ENCODE data around the gene MYLK4. TPM values are rescaled to one million over a fixed set of nuclear protein-coding genes. Genes with fewer than 3 reads are reported as not detected.
A peak's percentile ranks its signal among the peaks of the same experiment; 100 is the strongest.

MYLK4 gene
- total RNA-seq, 1 donor from 2014 or later = 0.26 TPM

DNA sequence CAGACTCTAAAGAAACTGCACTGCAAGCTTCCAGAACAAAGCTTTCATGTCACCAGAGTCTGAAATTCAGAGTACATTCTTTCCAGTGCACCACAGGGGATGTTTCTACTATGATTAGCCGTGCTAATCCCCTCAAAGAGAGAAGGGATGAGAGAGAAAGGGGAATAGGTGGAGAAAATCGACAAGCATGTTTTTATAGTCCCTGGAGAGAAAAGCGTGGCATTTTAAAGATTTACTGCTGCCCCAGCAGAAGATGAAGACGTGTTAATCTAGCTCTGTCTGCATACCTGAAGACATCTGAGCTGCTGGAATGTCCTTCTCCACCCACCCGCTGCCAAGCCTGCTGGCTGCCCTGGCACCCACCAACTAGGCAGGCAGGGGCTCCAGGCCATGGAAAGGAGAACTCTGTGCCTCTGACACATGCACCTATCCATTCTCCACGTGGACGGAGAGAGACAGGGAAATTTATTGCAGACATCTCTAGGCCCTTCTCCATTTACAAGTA is 4.1 kb downstream of the MYLK4 start:
- DNase-seq (ENCODE audit: low read depth) = no peak
- Histone ChIP-seq H3K27me3 (ENCODE audit: control insufficient read depth, insufficient read depth, low read length) (peaks cover 2% of the 10 kb centered on the region), H3K4me3 (ENCODE audit: low read depth, low read length) (no peak overlapping the region), H3K36me3 (ENCODE audit: control insufficient read depth, insufficient read depth, low read length) (no peaks in the 10 kb centered on the region)
- TF ChIP-seq, protein P1, sequence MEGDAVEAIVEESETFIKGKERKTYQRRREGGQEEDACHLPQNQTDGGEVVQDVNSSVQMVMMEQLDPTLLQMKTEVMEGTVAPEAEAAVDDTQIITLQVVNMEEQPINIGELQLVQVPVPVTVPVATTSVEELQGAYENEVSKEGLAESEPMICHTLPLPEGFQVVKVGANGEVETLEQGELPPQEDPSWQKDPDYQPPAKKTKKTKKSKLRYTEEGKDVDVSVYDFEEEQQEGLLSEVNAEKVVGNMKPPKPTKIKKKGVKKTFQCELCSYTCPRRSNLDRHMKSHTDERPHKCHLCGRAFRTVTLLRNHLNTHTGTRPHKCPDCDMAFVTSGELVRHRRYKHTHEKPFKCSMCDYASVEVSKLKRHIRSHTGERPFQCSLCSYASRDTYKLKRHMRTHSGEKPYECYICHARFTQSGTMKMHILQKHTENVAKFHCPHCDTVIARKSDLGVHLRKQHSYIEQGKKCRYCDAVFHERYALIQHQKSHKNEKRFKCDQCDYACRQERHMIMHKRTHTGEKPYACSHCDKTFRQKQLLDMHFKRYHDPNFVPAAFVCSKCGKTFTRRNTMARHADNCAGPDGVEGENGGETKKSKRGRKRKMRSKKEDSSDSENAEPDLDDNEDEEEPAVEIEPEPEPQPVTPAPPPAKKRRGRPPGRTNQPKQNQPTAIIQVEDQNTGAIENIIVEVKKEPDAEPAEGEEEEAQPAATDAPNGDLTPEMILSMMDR (IDR thresholded peaks at IDR 0.05; ENCODE audit: insufficient read depth, low read length, severe bottlenecking) = no peak
- no peak for FAIRE-seq

DNA sequence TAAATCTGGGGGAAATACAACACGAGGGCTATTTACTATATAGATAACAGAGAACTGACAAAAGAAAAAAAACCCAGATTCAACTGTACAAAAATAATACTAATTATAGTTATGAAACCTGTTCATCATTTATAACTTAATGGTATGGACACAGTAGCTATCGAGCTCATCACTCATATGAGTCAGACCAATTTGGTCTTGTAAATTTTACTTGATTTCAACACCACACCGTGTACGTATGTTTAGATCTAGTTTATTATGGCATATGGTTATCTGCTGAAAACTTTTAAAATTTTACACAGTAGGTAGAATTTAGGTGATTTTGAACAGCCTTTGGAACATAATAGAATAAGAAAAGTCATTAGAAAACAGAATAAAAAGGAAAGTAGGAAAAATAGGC is 5.5 kb downstream of the MYLK4 start:
- TF ChIP-seq, protein P1 (IDR thresholded peaks at IDR 0.05; ENCODE audit: insufficient read depth, low read length, severe bottlenecking) = no peak
- no peak overlapping the region for H3K4me3 ChIP-seq (ENCODE audit: low read depth, low read length)

DNA sequence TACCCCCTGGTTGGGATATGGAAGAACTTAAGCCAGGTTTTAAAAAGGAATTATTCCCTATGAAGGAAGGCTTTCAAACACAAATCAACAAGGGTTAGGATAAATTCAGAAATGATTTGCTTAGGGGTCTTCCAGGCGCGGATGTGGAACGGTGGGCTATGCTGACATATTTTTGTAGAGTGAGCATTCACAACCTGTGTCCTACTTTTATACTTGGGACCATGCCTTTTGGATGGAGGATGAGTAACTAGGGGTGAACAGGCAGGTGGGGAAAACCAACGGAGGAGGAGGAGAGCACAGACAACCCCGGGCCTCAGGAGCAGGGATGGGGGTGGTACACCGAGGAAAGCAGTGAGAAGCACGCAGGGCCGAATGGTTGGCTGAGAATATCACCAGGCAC is 5.9 kb downstream of the MYLK4 start:
- DNase-seq (ENCODE audit: low read depth) (no peak), FAIRE-seq (no peak)
- TF ChIP-seq, protein P1 (IDR thresholded peaks at IDR 0.05; ENCODE audit: insufficient read depth, low read length, severe bottlenecking) = no peak
- Histone ChIP-seq H3K27me3 (ENCODE audit: control insufficient read depth, insufficient read depth, low read length) (no peaks in the 10 kb centered on the region), H3K4me3 (ENCODE audit: low read depth, low read length) (no peak overlapping the region), H3K36me3 (ENCODE audit: control insufficient read depth, insufficient read depth, low read length) (no peaks in the 10 kb centered on the region)

More for the DNA sequence above, 5.5 kb downstream of the MYLK4 start:
- Histone ChIP-seq H3K27me3 (ENCODE audit: control insufficient read depth, insufficient read depth, low read length) (no peaks in the 10 kb centered on the region), H3K36me3 (ENCODE audit: control insufficient read depth, insufficient read depth, low read length) (no peaks in the 10 kb centered on the region)
- DNase-seq (ENCODE audit: low read depth) (no peak), FAIRE-seq (no peak)

GRCh38 chr6:2744209-2744771 is 6.4 kb downstream of the MYLK4 start:
- Histone ChIP-seq H3K36me3 (ENCODE audit: control insufficient read depth, insufficient read depth, low read length) (no peaks in the 10 kb centered on the region), H3K4me3 (ENCODE audit: low read depth, low read length) (no peak overlapping the region), H3K27me3 (ENCODE audit: control insufficient read depth, insufficient read depth, low read length) (no peaks in the 10 kb centered on the region)
- TF ChIP-seq, protein P1 (IDR thresholded peaks at IDR 0.05; ENCODE audit: insufficient read depth, low read length, severe bottlenecking) = peak; percentile 27
- FAIRE-seq (no peak), DNase-seq (ENCODE audit: low read depth) (no peak)

- TF ChIP-seq, protein P1 (IDR thresholded peaks at IDR 0.05; ENCODE audit: insufficient read depth, low read length, severe bottlenecking) = no peak
- Histone ChIP-seq H3K27me3 (ENCODE audit: control insufficient read depth, insufficient read depth, low read length) (no peaks in the 10 kb centered on the region), H3K36me3 (ENCODE audit: control insufficient read depth, insufficient read depth, low read length) (no peaks in the 10 kb centered on the region), H3K4me3 (ENCODE audit: low read depth, low read length) (no peak overlapping the region)
- DNase-seq (ENCODE audit: low read depth) = no peak
- FAIRE-seq = no peak
These were observed 7.2 kb downstream of the MYLK4 start for GRCh38 chr6:2743280-2744208.

All from bronchial epithelial cell (primary cell).